ENCODE results near the gene ZNF638.

ZNF638 gene

GRCh38 chr2:71457123-71457915 is 125.7 kb downstream of the ZNF638 start:
- no peak for DNase-seq

- no peak for DNase-seq
These were observed 126.3 kb downstream of the ZNF638 start for GRCh38 chr2:71457923-71458322.

- DNase-seq = no peak
These were observed 127.0 kb downstream of the ZNF638 start for GRCh38 chr2:71458413-71459083.

- no peak for DNase-seq
These were observed 127.5 kb downstream of the ZNF638 start for GRCh38 chr2:71459084-71459431.

- no peak for DNase-seq
These were observed 128.5 kb downstream of the ZNF638 start for GRCh38 chr2:71460056-71460455.

- DNase-seq = no peak
These were observed 129.2 kb downstream of the ZNF638 start for GRCh38 chr2:71460595-71461303.

GRCh38 chr2:71461304-71461671 is 129.7 kb downstream of the ZNF638 start:
- DNase-seq = no peak

- DNase-seq = no peak
These were observed 130.5 kb downstream of the ZNF638 start for GRCh38 chr2:71462056-71462605.

GRCh38 chr2:71462641-71463341 is 131.2 kb downstream of the ZNF638 start:
- DNase-seq = no peak

- no peak for DNase-seq
These were observed 131.7 kb downstream of the ZNF638 start for GRCh38 chr2:71463342-71463654.

- DNase-seq = no peak
These were observed 132.8 kb downstream of the ZNF638 start for GRCh38 chr2:71464389-71464788.

GRCh38 chr2:71465356-71465755 is 133.8 kb downstream of the ZNF638 start:
- no peak for DNase-seq

GRCh38 chr2:71465961-71466300 is 134.3 kb downstream of the ZNF638 start:
- DNase-seq = no peak

GRCh38 chr2:71466301-71467179 is 135.0 kb downstream of the ZNF638 start:
- DNase-seq = no peak

GRCh38 chr2:71467180-71467815 is 135.7 kb downstream of the ZNF638 start:
- no peak for DNase-seq

GRCh38 chr2:71468279-71469015 is 136.9 kb downstream of the ZNF638 start:
- no peak for DNase-seq

- DNase-seq = no peak
These were observed 138.1 kb downstream of the ZNF638 start for GRCh38 chr2:71469403-71470398.

- no peak for DNase-seq
These were observed 139.7 kb downstream of the ZNF638 start for GRCh38 chr2:71471276-71471675.

GRCh38 chr2:71472019-71472418 is 140.4 kb downstream of the ZNF638 start:
- no peak for DNase-seq

Data from activated CD4-positive, alpha-beta T cell treated with anti-CD3 and anti-CD28 coated beads for 4 hours (primary cell).